ENCODE data around the gene ADISSP. TPM values are rescaled to one million over a fixed set of nuclear protein-coding genes. Genes with fewer than 3 reads are reported as not detected.

ADISSP gene
- total and polyA plus RNA-seq, 4 donors, result 8.6 to 53.7 (median 35.1) TPM

GRCh38 chr20:3766422-3767109 is 987 bp downstream of the ADISSP start:
- no peak for DNase-seq
- Histone ChIP-seq H3K9ac (ENCODE audit: insufficient read depth in 1 of 2, low read length in 2 of 2) (peak overlapping the region in 1 of 2 donors; percentile 14), H3K4me1 (ENCODE audit: control insufficient read depth in 5 of 5, insufficient read depth in 5 of 5, low read length in 5 of 5) (peaks cover 0 to 35% (median 9%) of the 10 kb centered on the region in 5 donors), H3K9me3 (ENCODE audit: control insufficient read depth in 4 of 4, insufficient read depth in 3 of 4, low read length in 3 of 4) (no peaks in the 10 kb centered on the region), H3K4me3 (peak overlapping the region; percentile 66), H3K36me3 (ENCODE audit: control insufficient read depth in 4 of 4, insufficient read depth in 4 of 4, low read length in 4 of 4) (no peaks in the 10 kb centered on the region), H3K27me3 (ENCODE audit: control insufficient read depth in 3 of 3, insufficient read depth in 3 of 3, low read length in 2 of 3) (no peaks in the 10 kb centered on the region), H3K27ac (ENCODE audit: low read depth in 1 of 2, low read length in 1 of 2) (no peak overlapping the region)
- no peak for TF ChIP-seq CTCF (IDR thresholded peaks at IDR 0.05; ENCODE audit: control extremely low read depth, extremely low read depth)
- no peak for ATAC-seq (ENCODE audit: insufficient read depth, low FRiP score)
- WGBS, 2 donors, result 22 to 28% methylated on average over 9 of the region's 9 CpGs

GRCh38 chr20:3765171-3765882 is 2.2 kb downstream of the ADISSP start:
- Histone ChIP-seq H3K9ac (ENCODE audit: insufficient read depth in 1 of 2, low read length in 2 of 2) (no peak overlapping the region), H3K27me3 (ENCODE audit: control insufficient read depth in 3 of 3, insufficient read depth in 3 of 3, low read length in 2 of 3) (no peaks in the 10 kb centered on the region), H3K9me3 (ENCODE audit: control insufficient read depth in 4 of 4, insufficient read depth in 3 of 4, low read length in 3 of 4) (no peaks in the 10 kb centered on the region), H3K36me3 (ENCODE audit: control insufficient read depth in 4 of 4, insufficient read depth in 4 of 4, low read length in 4 of 4) (no peaks in the 10 kb centered on the region), H3K4me1 (ENCODE audit: control insufficient read depth in 5 of 5, insufficient read depth in 5 of 5, low read length in 5 of 5) (peaks cover 0 to 42% (median 9%) of the 10 kb centered on the region in 5 donors), H3K27ac (ENCODE audit: low read depth in 1 of 2, low read length in 1 of 2) (no peak overlapping the region), H3K4me3 (no peak overlapping the region)
- WGBS, 2 donors, result 21 to 66% methylated on average over 3 of the region's 3 CpGs
- no peak for DNase-seq
- TF ChIP-seq CTCF (IDR thresholded peaks at IDR 0.05; ENCODE audit: control extremely low read depth, extremely low read depth), result no peak
- no peak for ATAC-seq (ENCODE audit: insufficient read depth, low FRiP score)

GRCh38 chr20:3764659-3765058 is 2.9 kb downstream of the ADISSP start:
- H3K27me3 ChIP-seq (ENCODE audit: control insufficient read depth in 3 of 3, insufficient read depth in 3 of 3, low read length in 2 of 3), result no peaks in the 10 kb centered on the region
- H3K9me3 ChIP-seq (ENCODE audit: control insufficient read depth in 4 of 4, insufficient read depth in 3 of 4, low read length in 3 of 4), result no peaks in the 10 kb centered on the region
- no peak overlapping the region for H3K9ac ChIP-seq (ENCODE audit: insufficient read depth in 1 of 2, low read length in 2 of 2)
- TF ChIP-seq CTCF (IDR thresholded peaks at IDR 0.05; ENCODE audit: control extremely low read depth, extremely low read depth), result no peak
- 75 to 90% methylated on average over 3 of the region's 3 CpGs for WGBS, 2 donors
- no peak overlapping the region for H3K4me3 ChIP-seq
- DNase-seq, result no peak
- no peak for ATAC-seq (ENCODE audit: insufficient read depth, low FRiP score)
- H3K36me3 ChIP-seq (ENCODE audit: control insufficient read depth in 4 of 4, insufficient read depth in 4 of 4, low read length in 4 of 4), result no peaks in the 10 kb centered on the region
- no peak overlapping the region for H3K27ac ChIP-seq (ENCODE audit: low read depth in 1 of 2, low read length in 1 of 2)
- H3K4me1 ChIP-seq (ENCODE audit: control insufficient read depth in 5 of 5, insufficient read depth in 5 of 5, low read length in 5 of 5), result peaks cover 0 to 45% (median 9%) of the 10 kb centered on the region in 5 donors
